ENCODE results near the gene SLC25A13.
A peak's percentile ranks its signal among the peaks of the same experiment; 100 is the strongest.

SLC25A13 gene

GRCh38 chr7:96143495-96144259 lies 178.2 kb downstream of the SLC25A13 start:
- DNase-seq = no peak

GRCh38 chr7:96136600-96137239 lies 185.2 kb downstream of the SLC25A13 start:
- no peak for DNase-seq

GRCh38 chr7:96135241-96135640 lies 186.7 kb downstream of the SLC25A13 start:
- DNase-seq = no peak

- DNase-seq = no peak
These were observed 190.4 kb downstream of the SLC25A13 start for GRCh38 chr7:96131525-96131924.

GRCh38 chr7:96127746-96128145 lies 194.2 kb downstream of the SLC25A13 start:
- no peak for DNase-seq

- DNase-seq = no peak
These were observed 195.5 kb downstream of the SLC25A13 start for GRCh38 chr7:96126382-96126781.

GRCh38 chr7:96122746-96123145 lies 199.2 kb downstream of the SLC25A13 start:
- no peak for DNase-seq

GRCh38 chr7:96121752-96122151 lies 200.1 kb downstream of the SLC25A13 start:
- DNase-seq = no peak

GRCh38 chr7:96120445-96121225 lies 201.3 kb downstream of the SLC25A13 start:
- DNase-seq = no peak

GRCh38 chr7:96118449-96119001 lies 203.4 kb downstream of the SLC25A13 start:
- no peak for DNase-seq

- no peak for DNase-seq
These were observed 205.7 kb downstream of the SLC25A13 start for GRCh38 chr7:96116173-96116572.

GRCh38 chr7:96114190-96114589 lies 207.7 kb downstream of the SLC25A13 start:
- no peak for DNase-seq

- no peak for DNase-seq
These were observed 210.5 kb downstream of the SLC25A13 start for GRCh38 chr7:96111405-96111804.

GRCh38 chr7:96104984-96105383 lies 216.9 kb downstream of the SLC25A13 start:
- no peak for DNase-seq

GRCh38 chr7:96102096-96102811 lies 219.6 kb downstream of the SLC25A13 start:
- DNase-seq = no peak

- DNase-seq = no peak
These were observed 221.2 kb downstream of the SLC25A13 start for GRCh38 chr7:96100737-96101136.

- DNase-seq = no peak
These were observed 224.1 kb downstream of the SLC25A13 start for GRCh38 chr7:96097835-96098234.

- no peak for DNase-seq
These were observed 228.5 kb downstream of the SLC25A13 start for GRCh38 chr7:96093435-96093834.

GRCh38 chr7:96090756-96091155 lies 231.1 kb downstream of the SLC25A13 start:
- DNase-seq = no peak

- DNase-seq = no peak
These were observed 232.4 kb downstream of the SLC25A13 start for GRCh38 chr7:96089511-96089910.

GRCh38 chr7:96088579-96088978 lies 233.3 kb downstream of the SLC25A13 start:
- peak; percentile 24 for DNase-seq

GRCh38 chr7:96085953-96086352 lies 235.9 kb downstream of the SLC25A13 start:
- no peak for DNase-seq
